Tibial artery (tissue), 4 donors: ENCODE results near the gene RPRM.

Experiments
- DNase-seq, 2 donors: peaks; one replicate each; pipeline ENCODE4 v3.0.0-alpha.2; 2019
- H3K27ac ChIP-seq, 2 donors: fragments of 200-600 bp; sonication (generic) in 1 of 2; 1 replicate in 1 of 2; 2 replicates in 1 of 2; pipeline ENCODE4 v1.5.1; 2018 to 2019; ENCODE audit warnings: mild to moderate bottlenecking in 1 of 2
- H3K27me3 ChIP-seq, 2 donors: fragments of 200-600 bp; sonication (generic) in 1 of 2; one replicate each; pipeline versions ENCODE4 v1.5.1 to v1.6.0; 2016 to 2019
- H3K36me3 ChIP-seq, 3 donors: fragments of 200-600 bp; sonication (generic) in 2 of 3; one replicate each; pipeline ENCODE4 v1.5.1; 2016 to 2019; ENCODE audit warnings: mild to moderate bottlenecking in 2 of 3
- H3K4me1 ChIP-seq, 4 donors: fragments of 200-600 bp; sonication (generic) in 2 of 4; 1 replicate in 3 of 4; 2 replicates in 1 of 4; pipeline ENCODE4 v1.5.1; 2016 to 2019
- H3K4me3 ChIP-seq, 2 donors: fragments of 200-600 bp; sonication (generic) in 1 of 2; 1 replicate in 1 of 2; 2 replicates in 1 of 2; pipeline ENCODE4 v1.5.1; 2018 to 2019; ENCODE audit warnings: mild to moderate bottlenecking in 2 of 2
- H3K9me3 ChIP-seq, 3 donors: fragments of 200-600 bp; sonication (generic) in 1 of 3; one replicate each; pipeline ENCODE4 v1.5.1; 2016 to 2019
- CTCF ChIP-seq, 2 experiments: fragments of 200-600 bp in 1 of 2; fragments of 450-650 bp in 1 of 2; IDR thresholded peaks; one replicate each; pipeline ENCODE4 v1.5.1; 2017 to 2019; ENCODE audit warnings: antibody characterized with exemption in 2 of 2, mild to moderate bottlenecking in 1 of 2, moderate library complexity in 1 of 2
- intact Hi-C: fragments of 100-400 bp; cut with DNase I; formaldehyde crosslinking; loops from one replicate; pipeline ENCODE4 v1.15.0; 2023; ENCODE audit warnings: low total_unique reads

RPRM gene

GRCh38 chr2:153474407-153474806 is 4.2 kb downstream of the RPRM start:
- H3K36me3 ChIP-seq, result no peaks in the 10 kb centered on the region
- intact Hi-C loops, result no loop called here
- H3K27me3 ChIP-seq, result peaks cover 0 to 26% of the 10 kb centered on the region in 2 donors
- no peak for DNase-seq
- H3K4me3 ChIP-seq, result no peak overlapping the region
- no peak for TF ChIP-seq CTCF (IDR thresholded peaks at IDR 0.05)
- H3K9me3 ChIP-seq, result no peaks in the 10 kb centered on the region
- H3K27ac ChIP-seq, result no peak overlapping the region
- peaks cover 0 to 27% (median 24%) of the 10 kb centered on the region in 4 donors for H3K4me1 ChIP-seq

GRCh38 chr2:153470867-153471266 is 7.7 kb downstream of the RPRM start:
- intact Hi-C loops, result no loop called here
- no peak for DNase-seq
- H3K36me3 ChIP-seq, result no peaks in the 10 kb centered on the region
- no peaks in the 10 kb centered on the region for H3K9me3 ChIP-seq
- no peaks in the 10 kb centered on the region for H3K4me1 ChIP-seq
- TF ChIP-seq CTCF (IDR thresholded peaks at IDR 0.05), result no peak
- no peak overlapping the region for H3K27ac ChIP-seq
- no peak overlapping the region for H3K4me3 ChIP-seq
- peaks cover 0 to 2% of the 10 kb centered on the region in 2 donors for H3K27me3 ChIP-seq

- no peak for DNase-seq
- Histone ChIP-seq H3K36me3 (no peaks in the 10 kb centered on the region), H3K9me3 (no peaks in the 10 kb centered on the region), H3K4me1 (no peaks in the 10 kb centered on the region), H3K4me3 (no peak overlapping the region), H3K27me3 (peaks cover 0 to 7% of the 10 kb centered on the region in 2 donors), H3K27ac (no peak overlapping the region)
- intact Hi-C loops, result no loop called here
- no peak for TF ChIP-seq CTCF (IDR thresholded peaks at IDR 0.05)
Measured at GRCh38 chr2:153464395-153464794, 14.2 kb downstream of the RPRM start.

GRCh38 chr2:153462338-153462859 is 16.2 kb downstream of the RPRM start:
- Histone ChIP-seq H3K27me3 (peaks cover 0 to 9% of the 10 kb centered on the region in 2 donors), H3K36me3 (no peaks in the 10 kb centered on the region), H3K4me3 (no peak overlapping the region), H3K9me3 (no peaks in the 10 kb centered on the region), H3K27ac (no peak overlapping the region), H3K4me1 (no peaks in the 10 kb centered on the region)
- TF ChIP-seq CTCF (IDR thresholded peaks at IDR 0.05), result no peak
- intact Hi-C loops, result no loop called here
- DNase-seq, result no peak

GRCh38 chr2:153461453-153461852 is 17.1 kb downstream of the RPRM start:
- H3K4me3 ChIP-seq, result no peak overlapping the region
- no peaks in the 10 kb centered on the region for H3K9me3 ChIP-seq
- no peak for DNase-seq
- no peak for TF ChIP-seq CTCF (IDR thresholded peaks at IDR 0.05)
- intact Hi-C loops, result no loop called here
- H3K36me3 ChIP-seq, result no peaks in the 10 kb centered on the region
- no peak overlapping the region for H3K27ac ChIP-seq
- peaks cover 0 to 9% of the 10 kb centered on the region in 2 donors for H3K27me3 ChIP-seq
- H3K4me1 ChIP-seq, result no peaks in the 10 kb centered on the region

- H3K27me3 ChIP-seq, result peaks cover 0 to 2% of the 10 kb centered on the region in 2 donors
- H3K36me3 ChIP-seq, result no peaks in the 10 kb centered on the region
- intact Hi-C loops, result no loop called here
- H3K4me3 ChIP-seq, result no peak overlapping the region
- no peak overlapping the region for H3K27ac ChIP-seq
- no peaks in the 10 kb centered on the region for H3K4me1 ChIP-seq
- H3K9me3 ChIP-seq, result no peaks in the 10 kb centered on the region
- TF ChIP-seq CTCF (IDR thresholded peaks at IDR 0.05), result no peak
- DNase-seq, result no peak
Measured at GRCh38 chr2:153455861-153456260, 22.7 kb downstream of the RPRM start.
